ENCODE results near the gene HHAT. TPM values are rescaled to one million over a fixed set of nuclear protein-coding genes. Genes with fewer than 3 reads are reported as not detected.

The HHAT gene
- total RNA-seq, 4 donors from 2014 or later, result 2.2 to 11.6 (median 7.3) TPM

DNA sequence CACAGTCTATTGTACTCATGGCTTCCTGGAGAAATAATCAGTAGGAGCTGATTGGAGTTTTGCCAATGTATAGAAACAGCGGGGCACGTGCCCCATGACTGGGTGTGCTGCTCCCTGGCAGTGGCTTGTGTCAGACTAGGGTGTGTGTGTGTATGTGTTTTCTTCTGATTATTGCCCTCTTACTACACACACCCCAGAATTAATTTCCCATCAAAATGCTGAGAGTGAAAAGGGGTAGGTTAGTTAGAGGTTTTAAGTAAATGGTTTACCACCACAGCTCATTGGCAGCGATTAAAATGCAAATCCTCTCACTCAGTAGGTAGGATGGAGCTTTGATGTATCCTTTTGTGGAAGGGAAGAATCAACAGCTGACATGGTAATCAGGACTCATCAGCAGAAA, 29.9 kb downstream of the HHAT start:
- Histone ChIP-seq H3K27ac (no peak overlapping the region), H3K4me3 (no peak overlapping the region), H3K9me3 (no peaks in the 10 kb centered on the region), H3K4me1 (peaks cover 0 to 10% (median 7%) of the 10 kb centered on the region in 4 donors), H3K36me3 (no peaks in the 10 kb centered on the region), H3K27me3 (no peaks in the 10 kb centered on the region)
- TF ChIP-seq POLR2A (IDR thresholded peaks at IDR 0.05), result no peak
- TF ChIP-seq, protein P1, sequence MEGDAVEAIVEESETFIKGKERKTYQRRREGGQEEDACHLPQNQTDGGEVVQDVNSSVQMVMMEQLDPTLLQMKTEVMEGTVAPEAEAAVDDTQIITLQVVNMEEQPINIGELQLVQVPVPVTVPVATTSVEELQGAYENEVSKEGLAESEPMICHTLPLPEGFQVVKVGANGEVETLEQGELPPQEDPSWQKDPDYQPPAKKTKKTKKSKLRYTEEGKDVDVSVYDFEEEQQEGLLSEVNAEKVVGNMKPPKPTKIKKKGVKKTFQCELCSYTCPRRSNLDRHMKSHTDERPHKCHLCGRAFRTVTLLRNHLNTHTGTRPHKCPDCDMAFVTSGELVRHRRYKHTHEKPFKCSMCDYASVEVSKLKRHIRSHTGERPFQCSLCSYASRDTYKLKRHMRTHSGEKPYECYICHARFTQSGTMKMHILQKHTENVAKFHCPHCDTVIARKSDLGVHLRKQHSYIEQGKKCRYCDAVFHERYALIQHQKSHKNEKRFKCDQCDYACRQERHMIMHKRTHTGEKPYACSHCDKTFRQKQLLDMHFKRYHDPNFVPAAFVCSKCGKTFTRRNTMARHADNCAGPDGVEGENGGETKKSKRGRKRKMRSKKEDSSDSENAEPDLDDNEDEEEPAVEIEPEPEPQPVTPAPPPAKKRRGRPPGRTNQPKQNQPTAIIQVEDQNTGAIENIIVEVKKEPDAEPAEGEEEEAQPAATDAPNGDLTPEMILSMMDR (IDR thresholded peaks at IDR 0.05), result no peak
- no peak for TF ChIP-seq EP300 (IDR thresholded peaks at IDR 0.05; ENCODE audit: low read depth)
- TF ChIP-seq POLR2AphosphoS5 (IDR thresholded peaks at IDR 0.05), result no peak
- intact Hi-C loops (cut with DNase I; ENCODE audit: low total_unique reads) (no loop called here), in situ Hi-C loops (cut with MboI; ENCODE audit: low pct_ligation_motif_present in 1 of 4, low pct_unique_long_range_greater_than_20kb in 1 of 4, low sequenced_read_pairs in 3 of 4) (no loop called here)
- DNase-seq, result no peak
- WGBS, 2 donors (ENCODE audit: low coverage in 1 of 2), result 38 to 53% methylated on average over 3 of the region's 3 CpGs

DNA sequence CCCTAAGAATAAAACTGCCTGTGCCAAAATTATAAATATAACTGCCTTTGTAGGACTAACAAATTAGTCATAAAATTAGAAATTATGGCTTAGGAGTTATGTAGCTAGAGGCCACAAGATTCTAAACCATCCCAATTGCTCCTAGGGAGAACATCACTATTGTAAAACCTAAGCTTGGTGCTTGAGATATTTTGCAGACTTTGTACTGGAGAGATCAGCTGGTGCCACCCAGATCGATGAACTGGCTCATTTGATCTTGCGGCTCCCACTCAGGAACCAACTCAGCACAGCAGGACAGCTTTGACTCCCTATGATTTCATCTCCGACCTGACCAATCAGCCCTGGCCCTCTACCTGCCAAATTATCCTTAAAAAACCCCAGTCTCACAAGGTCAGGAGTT, 30.6 kb downstream of the HHAT start:
- Histone ChIP-seq H3K9me3 (no peaks in the 10 kb centered on the region), H3K4me1 (peaks cover 0 to 10% (median 7%) of the 10 kb centered on the region in 4 donors), H3K36me3 (no peaks in the 10 kb centered on the region), H3K4me3 (no peak overlapping the region), H3K27me3 (no peaks in the 10 kb centered on the region), H3K27ac (no peak overlapping the region)
- no peak for DNase-seq
- WGBS, 2 donors (ENCODE audit: low coverage in 1 of 2), result 91% methylated on average over 3 of the region's 3 CpGs; no CpG with 5 or more reads in 1 of the 2 donors
- TF ChIP-seq EP300 (IDR thresholded peaks at IDR 0.05; ENCODE audit: low read depth), result no peak
- intact Hi-C loops (cut with DNase I; ENCODE audit: low total_unique reads) (no loop called here), in situ Hi-C loops (cut with MboI; ENCODE audit: low pct_ligation_motif_present in 1 of 4, low pct_unique_long_range_greater_than_20kb in 1 of 4, low sequenced_read_pairs in 3 of 4) (no loop called here)

GRCh38 chr1:210360852-210361477, 32.3 kb downstream of the HHAT start:
- H3K9me3 ChIP-seq, result no peaks in the 10 kb centered on the region
- no peak overlapping the region for H3K4me3 ChIP-seq
- TF ChIP-seq, protein P1 (IDR thresholded peaks at IDR 0.05), result peak; percentile 29 to 62 (median 57)
- TF ChIP-seq POLR2A (IDR thresholded peaks at IDR 0.05), result no peak
- no peak for DNase-seq
- 43 to 52% methylated on average over 10 of the region's 10 CpGs for WGBS, 2 donors (ENCODE audit: low coverage in 1 of 2)
- H3K27ac ChIP-seq, result no peak overlapping the region
- no peaks in the 10 kb centered on the region for H3K27me3 ChIP-seq
- peaks cover 0 to 10% (median 7%) of the 10 kb centered on the region in 4 donors for H3K4me1 ChIP-seq
- H3K36me3 ChIP-seq, result no peaks in the 10 kb centered on the region
- in situ Hi-C loops (cut with MboI; ENCODE audit: low pct_ligation_motif_present in 1 of 4, low pct_unique_long_range_greater_than_20kb in 1 of 4, low sequenced_read_pairs in 3 of 4), result no loop called here
- intact Hi-C loops (cut with DNase I; ENCODE audit: low total_unique reads), result no loop called here

- Histone ChIP-seq H3K27ac (no peak overlapping the region), H3K9me3 (no peaks in the 10 kb centered on the region), H3K4me1 (peaks cover 0 to 10% (median 7%) of the 10 kb centered on the region in 4 donors), H3K36me3 (no peaks in the 10 kb centered on the region), H3K27me3 (no peaks in the 10 kb centered on the region), H3K4me3 (no peak overlapping the region)
- in situ Hi-C loops (cut with MboI; ENCODE audit: low pct_ligation_motif_present in 1 of 4, low pct_unique_long_range_greater_than_20kb in 1 of 4, low sequenced_read_pairs in 3 of 4) (no loop called here), intact Hi-C loops (cut with DNase I; ENCODE audit: low total_unique reads) (no loop called here)
- DNase-seq, result no peak
- TF ChIP-seq, protein P1 (IDR thresholded peaks at IDR 0.05), result no peak
- no peak for TF ChIP-seq POLR2AphosphoS5 (IDR thresholded peaks at IDR 0.05)
- TF ChIP-seq EP300 (IDR thresholded peaks at IDR 0.05; ENCODE audit: low read depth), result no peak
- TF ChIP-seq POLR2A (IDR thresholded peaks at IDR 0.05), result no peak
- 82 to 92% methylated on average over 2 to 4 of the region's 4 CpGs for WGBS, 2 donors (ENCODE audit: low coverage in 1 of 2)
These were observed 33.0 kb downstream of the HHAT start for GRCh38 chr1:210361665-210362064.

- H3K27me3 ChIP-seq, result no peaks in the 10 kb centered on the region
- peak overlapping the region; percentile 7 to 61 (median 28) for H3K27ac ChIP-seq
- TF ChIP-seq POLR2A (IDR thresholded peaks at IDR 0.05) (no peak), POLR2AphosphoS5 (IDR thresholded peaks at IDR 0.05) (peak; percentile 56 to 69 (median 63)), EP300 (IDR thresholded peaks at IDR 0.05; ENCODE audit: low read depth) (peak; percentile 45)
- TF ChIP-seq, protein P1 (IDR thresholded peaks at IDR 0.05), result no peak
- DNase-seq, result no peak
- WGBS, 2 donors (ENCODE audit: low coverage in 1 of 2), result 63 to 67% methylated on average over 3 to 4 of the region's 4 CpGs
- in situ Hi-C loops (cut with MboI; ENCODE audit: low pct_ligation_motif_present in 1 of 4, low pct_unique_long_range_greater_than_20kb in 1 of 4, low sequenced_read_pairs in 3 of 4), result no loop called here
- intact Hi-C loops (cut with DNase I; ENCODE audit: low total_unique reads), result no loop called here
- H3K4me3 ChIP-seq, result no peak overlapping the region
- H3K4me1 ChIP-seq, result peaks cover 0 to 10% (median 7%) of the 10 kb centered on the region in 4 donors
- H3K9me3 ChIP-seq, result no peaks in the 10 kb centered on the region
- no peaks in the 10 kb centered on the region for H3K36me3 ChIP-seq
These were observed 33.8 kb downstream of the HHAT start for GRCh38 chr1:210362526-210362925.

Measured in transverse colon (tissue), 4 donors.